Right renal pelvis (tissue), 4 donors: Measurements from ENCODE around the gene TMEM217. TPM values are rescaled to one million over a fixed set of nuclear protein-coding genes. Genes with fewer than 3 reads are reported as not detected.
"Not testable (repeated sequence)": the region's sequence is repeated elsewhere in the genome, so short reads cannot be mapped to it uniquely, and the experiment has no call there.

Source experiments
- DNase-seq, 4 donors: peaks; one replicate each; pipeline ENCODE4 v3.0.0-alpha.2; 2013; ENCODE audit warnings: low read depth in 4 of 4, low spot score in 3 of 4, missing footprints in 1 of 4
- polyA plus RNA-seq, 4 donors: library from polyadenylated mRNA; unstranded; fragments of 120-200 nt; gene quantifications; one replicate each; pipeline ENCODE4 v1.2.1, GENCODE V29; 2013; ENCODE audit not compliant: insufficient read length in 4 of 4

The TMEM217 gene
- 1 to 10 TPM; 1.1 to 2.2 (median 1.6) TPM for polyA plus RNA-seq

- peak; percentile 84 to 91 (median 87) for DNase-seq
Measured at GRCh38 chr6:37257634-37258404, at the start of gene TMEM217, which contains the start of gene TBC1D22B. Gene TMEM217 (minus strand): TSS chr6:37258144. CDS start chr6:37219030, 39,114 bp downstream. Gene TBC1D22B (plus strand): TSS chr6:37257772. CDS start chr6:37257918, 146 bp downstream.

GRCh38 chr6:37307484-37307883, 49.5 kb upstream of the TMEM217 start:
- DNase-seq = not testable (repeated sequence)

- no peak for DNase-seq
Measured at GRCh38 chr6:37306624-37307222, 48.8 kb upstream of the TMEM217 start.

DNA sequence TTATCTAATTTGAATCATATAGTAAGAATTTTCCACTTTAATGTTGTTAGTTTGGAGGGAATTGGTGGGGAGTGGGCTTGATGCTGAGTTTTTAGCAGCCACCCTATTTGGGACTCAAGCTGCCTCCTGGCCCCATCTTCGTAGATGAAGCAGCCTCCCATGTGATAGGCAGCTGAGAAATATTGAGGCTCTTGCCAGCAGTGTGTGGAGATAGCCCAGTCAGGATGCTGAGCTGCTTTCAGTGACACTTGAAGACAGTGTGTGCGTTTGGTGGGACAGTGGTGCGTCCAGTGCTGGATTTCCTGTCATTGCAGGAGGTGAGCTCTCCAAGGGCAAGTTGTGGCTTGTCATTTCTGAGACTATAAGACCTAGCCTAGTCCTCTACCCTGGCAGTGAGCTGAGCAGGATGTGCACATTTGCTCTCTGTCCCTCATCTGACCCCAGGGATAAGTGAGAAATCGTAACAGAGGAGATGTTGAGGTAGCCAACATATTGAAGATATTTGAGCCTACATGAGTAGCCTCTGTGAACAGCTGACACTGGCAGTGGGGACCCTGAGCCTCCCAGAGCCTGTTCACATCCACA, 48.0 kb upstream of the TMEM217 start:
- DNase-seq = no peak

GRCh38 chr6:37304766-37305165, 46.8 kb upstream of the TMEM217 start:
- no peak for DNase-seq

GRCh38 chr6:37303891-37304503, 46.1 kb upstream of the TMEM217 start:
- no peak for DNase-seq

DNA sequence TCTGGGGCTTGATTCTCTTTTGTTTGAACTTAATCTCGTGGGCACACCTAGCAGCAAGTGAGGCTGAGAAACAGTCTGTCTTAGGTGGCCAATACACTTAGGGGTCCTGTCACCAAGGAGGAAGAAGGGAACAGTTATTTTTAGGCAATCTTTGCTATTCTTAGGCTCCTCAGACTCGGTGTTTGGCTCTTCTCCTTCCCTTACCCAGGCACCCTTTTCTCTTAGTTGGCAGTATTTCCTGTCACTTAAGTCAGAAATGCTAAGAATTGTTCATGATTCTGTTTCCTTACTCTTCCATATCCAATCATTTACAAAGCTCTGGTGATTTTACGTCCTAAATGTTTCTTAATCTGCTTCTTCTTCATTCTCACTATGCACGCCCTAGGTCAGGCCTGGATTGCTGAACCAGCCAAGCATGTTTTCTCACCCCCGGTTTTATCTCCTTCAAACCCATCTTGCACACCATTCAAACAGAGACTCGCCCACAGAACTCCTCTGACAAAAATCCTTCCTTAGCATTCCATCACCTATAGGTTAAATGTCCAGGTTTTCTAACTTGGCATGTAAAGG, 45.2 kb upstream of the TMEM217 start:
- no peak for DNase-seq

DNA sequence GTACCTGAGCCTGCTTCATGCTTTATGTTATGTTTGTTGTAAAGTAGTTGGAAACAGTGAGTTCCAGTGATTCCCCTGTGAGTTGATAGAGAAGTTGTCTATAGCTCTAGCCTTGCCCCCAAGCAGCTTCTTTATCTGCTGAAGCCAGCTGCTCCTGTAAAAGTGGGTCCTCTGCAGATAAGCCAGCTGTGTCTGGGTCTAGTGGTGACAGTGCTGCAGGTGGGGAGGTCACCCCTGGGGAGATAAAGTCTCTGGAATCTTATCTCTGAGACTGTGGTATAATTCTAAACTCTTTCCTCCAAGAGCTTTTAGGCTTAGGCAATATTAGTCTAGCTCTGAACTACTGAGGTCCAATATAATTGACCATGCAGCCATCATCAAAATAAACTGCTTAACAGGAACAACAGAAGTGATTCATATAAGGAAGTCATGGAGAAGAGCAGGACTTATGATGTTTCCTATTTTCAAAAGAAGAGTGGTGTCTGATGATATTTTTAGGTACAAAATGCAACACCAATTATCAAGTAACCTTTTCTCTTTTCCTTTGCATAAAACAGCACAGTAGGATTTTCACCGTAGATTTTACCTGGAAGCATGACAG, 44.2 kb upstream of the TMEM217 start:
- no peak for DNase-seq

DNA sequence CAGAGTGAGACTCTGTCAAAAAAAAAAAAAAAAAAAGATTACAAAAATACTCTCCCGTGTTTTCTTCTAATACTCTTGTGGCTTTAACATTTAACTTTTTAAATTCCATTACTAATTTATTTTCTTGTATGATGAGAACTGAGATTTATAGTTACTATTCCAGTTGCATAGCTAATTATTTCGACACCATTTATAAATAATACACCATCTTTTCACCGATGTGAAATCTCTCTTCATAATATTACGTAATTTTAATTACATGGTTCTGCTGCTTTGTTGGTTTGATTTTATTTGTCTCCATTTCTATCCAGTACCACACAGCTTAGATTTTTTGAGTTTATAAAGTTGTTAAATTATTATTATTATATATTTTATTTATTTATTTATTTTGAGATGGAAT, 42.0 kb upstream of the TMEM217 start:
- DNase-seq = no peak

- DNase-seq = no peak
Measured at GRCh38 chr6:37298958-37299357, 41.0 kb upstream of the TMEM217 start.

DNA sequence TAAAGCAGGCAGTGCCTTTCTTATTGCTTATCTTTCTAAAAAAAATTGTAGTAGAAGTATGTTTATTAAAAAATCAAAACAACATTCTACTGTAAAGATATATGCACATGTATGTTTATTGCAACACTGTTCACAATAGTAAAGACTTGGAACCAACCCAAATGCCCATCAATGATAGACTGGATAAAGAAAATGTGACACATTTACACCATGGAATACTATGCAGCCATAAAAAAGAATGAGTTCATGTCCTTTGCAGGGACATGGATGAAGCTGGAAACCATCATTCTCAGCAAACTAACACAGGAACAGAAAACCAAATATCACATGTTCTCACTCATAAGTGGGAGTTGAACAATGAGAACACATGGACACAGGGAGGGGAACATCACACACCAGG, 39.7 kb upstream of the TMEM217 start:
- not testable (repeated sequence) for DNase-seq

- no peak for DNase-seq
Measured at GRCh38 chr6:37293426-37293825, 35.5 kb upstream of the TMEM217 start.

DNA sequence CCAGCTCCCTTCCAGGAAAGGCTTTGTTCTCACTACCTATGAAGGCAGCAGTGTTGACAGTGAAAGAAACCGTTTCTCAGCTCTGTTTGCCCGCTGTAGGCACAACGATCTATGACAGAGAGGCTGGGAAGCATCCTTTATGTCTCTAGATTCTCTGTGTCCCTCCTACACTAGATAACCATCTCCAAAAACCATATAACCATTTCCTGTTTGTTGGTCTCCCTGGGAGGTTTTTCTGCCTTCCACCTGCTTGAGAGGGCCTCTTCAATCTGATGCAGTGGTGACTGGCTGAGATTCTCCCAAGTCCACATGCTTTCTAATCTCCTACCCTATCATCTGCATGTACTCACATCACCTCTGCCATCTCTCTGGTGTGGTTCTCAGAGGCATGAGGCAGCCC, 32.0 kb upstream of the TMEM217 start:
- no peak for DNase-seq

- DNase-seq = no peak
Measured at GRCh38 chr6:37288247-37288646, 30.3 kb upstream of the TMEM217 start.

DNA sequence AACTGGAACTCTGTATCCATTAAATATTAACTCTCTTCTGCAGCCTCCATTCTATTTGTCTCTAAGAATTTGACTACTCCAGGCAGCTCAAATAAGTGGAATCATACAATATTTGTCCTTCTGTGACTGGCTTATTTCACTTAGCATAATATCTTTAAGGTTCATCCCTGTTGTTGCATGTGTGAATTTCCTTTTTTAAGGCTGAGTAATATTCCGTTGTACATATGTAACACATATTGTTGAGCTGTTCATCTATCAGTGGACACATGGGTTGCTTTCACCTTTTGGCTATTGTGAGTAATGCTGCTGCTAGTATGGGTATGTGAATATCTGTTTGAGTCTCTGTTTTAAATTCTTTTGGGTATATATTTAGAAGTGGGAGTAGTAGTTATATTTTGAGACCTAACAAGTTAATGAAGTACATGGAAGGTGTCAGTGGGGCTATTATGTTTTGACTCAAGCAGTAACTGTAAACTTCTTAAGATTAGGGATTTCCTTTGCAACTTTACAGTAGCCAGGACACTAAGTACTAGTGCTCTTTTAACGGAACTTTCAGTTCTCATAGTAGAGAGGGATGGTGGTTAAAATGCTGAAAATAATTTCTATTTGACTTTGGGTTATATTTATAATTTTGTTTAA, 29.7 kb upstream of the TMEM217 start:
- DNase-seq = no peak

- no peak for DNase-seq
Measured at GRCh38 chr6:37285861-37286311, 27.9 kb upstream of the TMEM217 start.

GRCh38 chr6:37284781-37285180, 26.8 kb upstream of the TMEM217 start:
- no peak for DNase-seq

- DNase-seq = no peak
Measured at GRCh38 chr6:37283671-37284151, 25.8 kb upstream of the TMEM217 start.

GRCh38 chr6:37283268-37283667, 25.3 kb upstream of the TMEM217 start:
- no peak for DNase-seq

DNA sequence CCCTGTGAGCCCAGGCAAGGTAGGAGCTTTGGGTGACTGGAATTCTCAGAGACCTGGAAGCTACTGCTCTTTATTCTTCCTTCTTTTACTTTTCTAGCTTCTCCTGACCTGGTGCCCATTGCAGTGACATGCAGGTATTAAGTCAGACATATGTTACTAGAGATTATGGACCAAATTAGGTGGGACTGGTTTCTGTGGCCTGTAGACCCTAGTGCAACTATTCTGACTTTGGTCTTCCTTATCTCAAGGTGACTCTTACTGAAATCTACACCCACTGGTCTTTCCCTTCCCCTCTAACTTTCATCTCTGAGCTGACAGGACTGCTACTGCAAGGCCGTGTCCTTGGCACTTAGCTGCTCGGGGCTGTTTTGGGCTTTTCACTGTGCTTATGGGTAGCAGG, 24.4 kb upstream of the TMEM217 start:
- DNase-seq = no peak
